ENCODE data around the gene KCNF1. TPM values are rescaled to one million over a fixed set of nuclear protein-coding genes. Genes with fewer than 3 reads are reported as not detected.
A peak's percentile ranks its signal among the peaks of the same experiment; 100 is the strongest.

KCNF1 gene
- total RNA-seq, 2 donors from 2014 or later = 5.2 to 17.0 TPM

DNA sequence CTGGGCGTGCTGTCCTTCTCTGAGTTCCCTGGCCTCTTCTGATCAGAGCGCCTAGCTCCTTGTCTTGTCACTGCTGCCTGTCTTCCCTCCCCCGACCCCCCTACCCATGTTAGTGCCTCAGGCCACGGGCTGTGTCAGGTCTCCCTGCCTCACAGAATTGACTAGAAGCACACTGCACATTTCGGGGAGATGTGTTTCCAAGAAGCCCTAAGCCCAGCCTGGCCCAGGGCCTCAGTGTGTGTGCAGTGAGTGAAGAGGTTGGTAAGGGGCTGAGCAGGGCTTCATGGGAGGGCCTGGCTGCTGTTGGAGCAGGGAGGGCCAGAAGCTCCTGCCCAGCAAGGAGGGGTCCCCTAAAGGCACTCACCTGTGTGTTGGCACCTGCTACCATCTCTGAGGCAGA is 13.1 kb downstream of the KCNF1 start:
- Mint-ChIP-seq H3K4me1 (peaks cover 11% of the 10 kb centered on the region), H3K27ac (no peak overlapping the region), H3K9me3 (no peaks in the 10 kb centered on the region), H3K36me3 (ENCODE audit: low read depth) (peaks cover 6% of the 10 kb centered on the region), H3K4me3 (no peak overlapping the region), H3K27me3 (ENCODE audit: insufficient read depth) (no peaks in the 10 kb centered on the region)
- 83 to 92% methylated on average over 2 to 5 of the region's 5 CpGs for WGBS, 2 experiments (ENCODE audit: insufficient coverage in 1 of 2, insufficient read length in 1 of 2)
- Histone ChIP-seq H3K9me3 (ENCODE audit: control insufficient read depth, low read length) (no peaks in the 10 kb centered on the region), H3K9ac (ENCODE audit: extremely low read depth, low read length, poor library complexity, severe bottlenecking) (no peak overlapping the region), H3K27me3 (ENCODE audit: control insufficient read depth, insufficient read depth, low read length, poor library complexity, severe bottlenecking) (no peaks in the 10 kb centered on the region), H3K27ac (ENCODE audit: low read depth, low read length) (no peak overlapping the region), H3K4me1 (ENCODE audit: control insufficient read depth, insufficient read depth, low read length) (no peaks in the 10 kb centered on the region), H3K4me3 (ENCODE audit: low read length) (no peak overlapping the region), H3K36me3 (ENCODE audit: control insufficient read depth, insufficient read depth, low read length) (no peaks in the 10 kb centered on the region)
- DNase-seq = no peak
- TF ChIP-seq, protein P1, sequence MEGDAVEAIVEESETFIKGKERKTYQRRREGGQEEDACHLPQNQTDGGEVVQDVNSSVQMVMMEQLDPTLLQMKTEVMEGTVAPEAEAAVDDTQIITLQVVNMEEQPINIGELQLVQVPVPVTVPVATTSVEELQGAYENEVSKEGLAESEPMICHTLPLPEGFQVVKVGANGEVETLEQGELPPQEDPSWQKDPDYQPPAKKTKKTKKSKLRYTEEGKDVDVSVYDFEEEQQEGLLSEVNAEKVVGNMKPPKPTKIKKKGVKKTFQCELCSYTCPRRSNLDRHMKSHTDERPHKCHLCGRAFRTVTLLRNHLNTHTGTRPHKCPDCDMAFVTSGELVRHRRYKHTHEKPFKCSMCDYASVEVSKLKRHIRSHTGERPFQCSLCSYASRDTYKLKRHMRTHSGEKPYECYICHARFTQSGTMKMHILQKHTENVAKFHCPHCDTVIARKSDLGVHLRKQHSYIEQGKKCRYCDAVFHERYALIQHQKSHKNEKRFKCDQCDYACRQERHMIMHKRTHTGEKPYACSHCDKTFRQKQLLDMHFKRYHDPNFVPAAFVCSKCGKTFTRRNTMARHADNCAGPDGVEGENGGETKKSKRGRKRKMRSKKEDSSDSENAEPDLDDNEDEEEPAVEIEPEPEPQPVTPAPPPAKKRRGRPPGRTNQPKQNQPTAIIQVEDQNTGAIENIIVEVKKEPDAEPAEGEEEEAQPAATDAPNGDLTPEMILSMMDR (conservative IDR thresholded peaks at IDR 0.05) = no peak

DNA sequence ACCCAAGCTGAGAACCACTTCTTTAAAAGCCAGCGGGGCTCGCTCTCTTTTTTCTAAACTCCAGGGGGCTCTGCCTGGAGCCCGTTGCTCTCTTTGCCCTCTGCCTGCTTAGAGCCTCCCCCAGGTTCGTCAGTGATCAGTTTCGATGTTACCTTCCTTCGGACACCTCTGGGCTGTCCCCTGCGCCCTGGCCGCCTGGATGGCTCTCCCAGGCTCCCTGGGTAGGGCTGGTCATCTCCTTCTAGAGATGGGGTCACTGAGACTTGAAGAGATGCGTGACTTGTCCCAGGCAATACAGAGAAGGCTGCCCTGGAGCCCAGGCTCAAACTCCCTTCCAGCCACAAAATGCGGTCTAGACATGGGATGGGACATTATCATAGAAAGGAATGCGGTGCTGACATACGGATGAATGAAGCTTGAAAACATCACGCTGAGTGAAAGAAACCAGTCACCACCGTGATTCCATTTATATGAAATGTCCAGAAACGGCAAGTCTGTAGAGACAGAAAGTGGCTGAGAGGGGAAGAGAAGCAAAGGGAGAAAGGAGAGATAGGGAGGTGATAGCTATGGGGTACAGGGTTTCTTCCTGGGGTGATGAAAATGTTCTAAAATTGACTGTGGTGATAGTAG is 14.6 kb downstream of the KCNF1 start:
- TF ChIP-seq, protein P1 (conservative IDR thresholded peaks at IDR 0.05) = peak; percentile 31
- H3K27me3 Mint-ChIP-seq (ENCODE audit: insufficient read depth) = no peaks in the 10 kb centered on the region
- no peaks in the 10 kb centered on the region for H3K9me3 ChIP-seq (ENCODE audit: control insufficient read depth, low read length)
- no peak overlapping the region for H3K27ac ChIP-seq (ENCODE audit: low read depth, low read length)
- H3K4me1 Mint-ChIP-seq = peaks cover 9% of the 10 kb centered on the region
- no peaks in the 10 kb centered on the region for H3K27me3 ChIP-seq (ENCODE audit: control insufficient read depth, insufficient read depth, low read length, poor library complexity, severe bottlenecking)
- no peaks in the 10 kb centered on the region for H3K36me3 ChIP-seq (ENCODE audit: control insufficient read depth, insufficient read depth, low read length)
- DNase-seq = no peak
- H3K27ac Mint-ChIP-seq = no peak overlapping the region
- no peaks in the 10 kb centered on the region for H3K9me3 Mint-ChIP-seq
- no peak overlapping the region for H3K9ac ChIP-seq (ENCODE audit: extremely low read depth, low read length, poor library complexity, severe bottlenecking)
- H3K4me3 Mint-ChIP-seq = no peak overlapping the region
- no peaks in the 10 kb centered on the region for H3K36me3 Mint-ChIP-seq (ENCODE audit: low read depth)
- H3K4me1 ChIP-seq (ENCODE audit: control insufficient read depth, insufficient read depth, low read length) = no peaks in the 10 kb centered on the region
- H3K4me3 ChIP-seq (ENCODE audit: low read length) = no peak overlapping the region
- WGBS, 2 experiments (ENCODE audit: insufficient coverage in 1 of 2, insufficient read length in 1 of 2) = 84 to 86% methylated on average over 12 to 15 of the region's 15 CpGs

DNA sequence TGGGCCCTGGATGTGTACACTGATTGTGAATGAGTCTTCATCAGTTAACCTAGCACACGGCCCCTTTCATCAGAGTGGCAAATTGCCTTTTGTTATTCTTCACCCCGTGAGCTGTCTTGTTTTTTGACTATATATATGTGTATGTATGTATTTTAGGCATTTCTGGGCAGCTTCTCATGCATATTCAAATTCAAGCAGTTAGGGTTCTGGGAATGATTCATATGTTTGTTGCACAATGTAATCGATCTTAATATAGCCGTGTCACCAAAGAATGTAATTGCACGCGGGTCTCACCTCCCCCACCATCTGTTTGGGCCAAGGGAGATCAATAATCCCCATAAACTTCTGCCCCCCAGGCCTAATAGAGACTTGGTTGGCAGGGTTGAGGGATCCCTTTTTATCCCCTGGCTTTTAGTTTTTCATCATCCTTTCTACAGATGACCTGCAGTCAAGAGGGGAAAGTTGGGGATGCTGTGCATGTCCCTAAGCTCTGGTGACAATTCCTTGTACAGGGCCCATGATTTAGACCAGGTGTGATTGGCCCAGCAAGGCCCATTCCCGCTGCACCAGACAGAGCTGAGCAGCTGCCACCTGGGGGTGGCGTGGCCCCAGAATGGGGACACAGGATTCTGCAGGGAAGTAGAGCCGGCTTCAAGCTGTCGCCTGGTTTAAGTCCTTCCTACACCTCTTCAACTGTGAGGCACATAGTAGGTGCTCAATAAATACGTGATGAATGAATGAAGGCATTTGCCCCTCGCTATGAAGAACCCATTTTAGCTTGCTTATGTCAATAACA is 19.2 kb downstream of the KCNF1 start:
- Mint-ChIP-seq H3K27me3 (ENCODE audit: insufficient read depth) (no peaks in the 10 kb centered on the region), H3K27ac (no peak overlapping the region), H3K4me3 (no peak overlapping the region), H3K4me1 (peaks cover 14% of the 10 kb centered on the region), H3K36me3 (ENCODE audit: low read depth) (no peaks in the 10 kb centered on the region), H3K9me3 (no peaks in the 10 kb centered on the region)
- no peaks in the 10 kb centered on the region for H3K27me3 ChIP-seq (ENCODE audit: control insufficient read depth, insufficient read depth, low read length, poor library complexity, severe bottlenecking)
- H3K27ac ChIP-seq (ENCODE audit: low read depth, low read length) = no peak overlapping the region
- TF ChIP-seq, protein P1 (conservative IDR thresholded peaks at IDR 0.05) = no peak
- no peak overlapping the region for H3K4me3 ChIP-seq (ENCODE audit: low read length)
- no peak for DNase-seq
- H3K9me3 ChIP-seq (ENCODE audit: control insufficient read depth, low read length) = no peaks in the 10 kb centered on the region
- WGBS, 2 experiments (ENCODE audit: insufficient coverage in 1 of 2, insufficient read length in 1 of 2) = 93 to 97% methylated on average over 5 to 12 of the region's 12 CpGs
- H3K4me1 ChIP-seq (ENCODE audit: control insufficient read depth, insufficient read depth, low read length) = no peaks in the 10 kb centered on the region
- no peak overlapping the region for H3K9ac ChIP-seq (ENCODE audit: extremely low read depth, low read length, poor library complexity, severe bottlenecking)
- no peaks in the 10 kb centered on the region for H3K36me3 ChIP-seq (ENCODE audit: control insufficient read depth, insufficient read depth, low read length)

All from endodermal cell (in vitro differentiated cells).